GM21526 (cell line): ENCODE results near the gene FAM118A.
"Not testable (repeated sequence)": the region's sequence is repeated elsewhere in the genome, so short reads cannot be mapped to it uniquely, and the experiment has no call there.

Source experiments
- ATAC-seq: cut with Tn5 transposase; IDR thresholded peaks from one replicate; pipeline ENCODE4 v1.9.1; 2021; ENCODE audit warnings: moderate library complexity; ENCODE audit not compliant: unreplicated experiment, low FRiP score

The FAM118A gene

DNA sequence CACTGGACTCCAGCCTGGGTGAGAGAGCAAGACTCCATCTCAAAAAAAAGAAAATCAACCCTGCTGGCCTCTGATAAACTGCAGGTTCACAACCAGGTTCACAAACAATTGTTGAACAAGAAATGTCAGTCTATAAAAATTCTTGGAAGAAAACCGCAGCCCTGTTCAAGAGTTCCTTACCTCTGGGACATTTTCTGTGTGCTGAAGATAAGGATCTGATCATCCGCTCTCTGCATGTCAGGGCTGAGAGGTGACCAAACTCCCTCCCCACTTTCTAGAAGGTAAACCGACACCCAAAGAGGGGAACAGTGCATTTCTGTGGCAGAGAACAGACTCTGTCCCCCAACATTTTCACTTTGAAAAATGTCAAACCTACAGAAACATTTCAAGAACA lies 29.1 kb upstream of the FAM118A start:
- no peak for ATAC-seq

DNA sequence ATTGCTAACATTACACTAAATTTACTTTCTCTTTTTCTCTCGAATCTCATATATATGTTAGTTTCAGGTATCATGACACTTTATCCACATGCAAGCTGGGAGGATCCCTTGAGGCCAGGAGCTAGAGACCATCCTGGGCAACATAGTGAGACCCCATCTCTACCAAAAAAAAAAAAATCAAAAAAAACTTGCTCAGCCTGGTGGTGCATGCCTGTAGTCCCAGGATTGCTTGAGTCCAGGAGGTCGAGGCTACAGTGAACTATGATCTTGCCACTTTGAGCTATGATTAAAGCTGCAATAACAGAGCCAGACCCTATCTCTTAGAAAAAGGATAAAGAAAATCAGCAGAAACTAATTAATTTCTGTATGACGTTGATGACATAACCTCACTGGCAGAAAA lies 28.7 kb upstream of the FAM118A start:
- no peak for ATAC-seq

DNA sequence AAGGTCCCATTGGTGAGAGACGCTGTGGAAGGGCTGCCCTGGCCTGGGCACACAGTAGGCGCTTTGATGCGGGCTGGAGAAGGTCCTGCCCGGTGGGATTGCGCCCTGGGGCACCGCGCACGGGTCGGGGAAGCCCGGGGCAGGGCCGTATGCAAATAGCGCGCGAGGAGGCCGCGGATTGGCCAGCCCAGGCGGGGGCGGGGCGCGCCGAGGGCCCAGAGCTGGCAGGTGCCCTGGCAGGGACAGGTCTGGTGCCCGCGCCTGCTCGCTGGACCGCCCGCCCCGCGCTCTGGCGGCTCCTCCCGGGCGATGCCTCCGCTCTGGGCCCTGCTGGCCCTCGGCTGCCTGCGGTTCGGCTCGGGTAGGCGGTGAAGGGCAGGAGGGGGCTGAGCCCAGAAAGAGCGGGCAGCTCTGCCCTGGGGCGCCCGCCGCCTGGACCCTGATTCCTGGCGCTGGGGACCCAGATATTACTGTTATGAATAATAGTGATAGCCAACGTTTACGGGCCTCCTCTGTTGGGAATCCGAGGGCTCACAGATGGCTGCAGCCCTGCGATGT lies 24.9 kb upstream of the FAM118A start, which contains the start of gene UPK3A:
UPK3A (plus strand) TSS at position 245 of the 558 bp plus-strand sequence; CDS start at position 310, 65 bp downstream.
- ATAC-seq = no peak

DNA sequence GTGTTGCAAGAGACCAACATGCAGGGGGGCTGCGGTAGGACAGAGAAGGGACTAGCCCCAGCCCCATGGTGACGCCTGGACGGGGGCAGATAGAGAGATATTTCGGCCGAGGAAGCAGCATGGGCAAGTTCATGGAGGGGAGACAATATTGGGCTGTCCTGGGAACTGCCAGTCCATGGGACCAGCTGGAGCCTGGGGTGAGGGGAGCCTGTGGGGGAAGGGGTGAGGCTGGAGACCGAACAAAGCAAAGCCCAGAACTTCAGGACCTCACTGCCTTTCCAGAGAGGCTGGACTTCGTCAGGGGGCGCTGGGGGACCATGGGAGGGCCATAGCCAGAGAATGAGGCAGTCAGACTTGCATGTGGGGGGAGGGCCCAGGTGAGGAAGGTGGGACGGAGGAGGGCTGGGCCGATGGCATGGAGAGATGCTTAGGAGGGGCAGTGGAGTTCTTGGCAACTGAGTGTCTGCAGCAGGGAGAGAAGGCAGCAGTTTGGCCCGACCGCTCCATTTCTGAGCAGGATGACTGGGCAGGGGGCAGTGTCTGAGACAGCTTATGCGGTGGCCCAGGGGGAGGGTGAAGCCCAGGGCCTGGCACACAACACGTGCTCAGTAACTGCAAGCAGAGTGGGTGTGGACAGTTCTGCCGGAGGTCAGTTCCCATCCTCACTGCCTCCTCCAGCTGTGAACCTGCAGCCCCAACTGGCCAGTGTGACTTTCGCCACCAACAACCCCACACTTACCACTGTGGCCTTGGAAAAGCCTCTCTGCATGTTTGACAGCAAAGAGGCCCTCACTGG lies 24.3 kb upstream of the FAM118A start:
- ATAC-seq = no peak

DNA sequence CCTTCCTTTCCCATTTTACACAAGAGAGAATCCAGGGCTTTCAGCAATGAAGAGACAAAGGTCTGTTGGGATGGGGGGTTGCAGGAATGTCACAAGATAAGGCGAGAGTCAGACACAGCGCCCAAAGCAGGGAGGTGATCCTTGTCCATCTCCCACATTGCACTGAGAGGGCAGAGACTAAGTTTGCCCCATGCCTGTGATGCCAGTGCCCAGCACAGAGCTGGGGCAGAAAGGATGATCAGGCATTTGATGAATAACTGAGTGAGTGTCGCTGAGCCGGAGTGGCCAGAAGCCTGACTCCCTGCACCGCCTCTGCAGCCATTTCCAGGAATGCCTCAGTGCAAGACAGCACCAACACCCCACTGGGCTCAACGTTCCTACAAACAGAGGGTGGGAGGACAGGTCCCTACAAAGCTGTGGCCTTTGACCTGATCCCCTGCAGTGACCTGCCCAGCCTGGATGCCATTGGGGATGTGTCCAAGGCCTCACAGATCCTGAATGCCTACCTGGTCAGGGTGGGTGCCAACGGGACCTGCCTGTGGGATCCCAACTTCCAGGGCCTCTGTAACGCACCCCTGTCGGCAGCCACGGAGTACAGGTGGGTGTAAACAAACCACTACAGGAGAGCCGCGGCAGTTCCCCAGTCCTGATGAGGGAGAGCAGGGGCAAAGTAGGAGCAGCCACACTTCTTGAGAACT lies 22.7 kb upstream of the FAM118A start:
- ATAC-seq = no peak

DNA sequence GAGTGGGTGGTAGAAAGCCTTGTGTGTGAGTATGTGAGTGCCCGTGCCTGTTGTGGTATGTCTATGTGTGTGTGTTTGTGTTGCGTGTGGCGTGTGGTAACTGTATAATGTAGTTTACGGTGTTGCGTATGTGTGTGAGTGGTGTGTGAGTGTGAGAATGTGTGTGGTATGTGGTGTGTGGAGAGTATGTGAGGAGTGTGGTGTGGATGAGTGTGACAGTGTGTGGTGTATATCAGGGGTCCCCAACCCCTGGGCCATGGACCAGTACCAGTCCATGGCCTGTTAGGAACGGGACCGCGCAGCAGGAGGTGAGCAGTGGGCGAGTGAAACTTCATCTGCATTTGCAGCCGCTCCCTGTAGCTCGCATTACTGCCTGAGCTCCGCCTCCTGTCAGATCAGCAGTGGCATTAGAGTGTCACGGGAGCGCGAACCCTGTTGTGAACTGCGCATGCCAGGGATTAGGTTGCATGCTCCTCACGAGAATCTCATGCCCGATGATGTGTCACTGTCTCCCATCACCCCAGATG lies 19.3 kb upstream of the FAM118A start:
- ATAC-seq = no peak

DNA sequence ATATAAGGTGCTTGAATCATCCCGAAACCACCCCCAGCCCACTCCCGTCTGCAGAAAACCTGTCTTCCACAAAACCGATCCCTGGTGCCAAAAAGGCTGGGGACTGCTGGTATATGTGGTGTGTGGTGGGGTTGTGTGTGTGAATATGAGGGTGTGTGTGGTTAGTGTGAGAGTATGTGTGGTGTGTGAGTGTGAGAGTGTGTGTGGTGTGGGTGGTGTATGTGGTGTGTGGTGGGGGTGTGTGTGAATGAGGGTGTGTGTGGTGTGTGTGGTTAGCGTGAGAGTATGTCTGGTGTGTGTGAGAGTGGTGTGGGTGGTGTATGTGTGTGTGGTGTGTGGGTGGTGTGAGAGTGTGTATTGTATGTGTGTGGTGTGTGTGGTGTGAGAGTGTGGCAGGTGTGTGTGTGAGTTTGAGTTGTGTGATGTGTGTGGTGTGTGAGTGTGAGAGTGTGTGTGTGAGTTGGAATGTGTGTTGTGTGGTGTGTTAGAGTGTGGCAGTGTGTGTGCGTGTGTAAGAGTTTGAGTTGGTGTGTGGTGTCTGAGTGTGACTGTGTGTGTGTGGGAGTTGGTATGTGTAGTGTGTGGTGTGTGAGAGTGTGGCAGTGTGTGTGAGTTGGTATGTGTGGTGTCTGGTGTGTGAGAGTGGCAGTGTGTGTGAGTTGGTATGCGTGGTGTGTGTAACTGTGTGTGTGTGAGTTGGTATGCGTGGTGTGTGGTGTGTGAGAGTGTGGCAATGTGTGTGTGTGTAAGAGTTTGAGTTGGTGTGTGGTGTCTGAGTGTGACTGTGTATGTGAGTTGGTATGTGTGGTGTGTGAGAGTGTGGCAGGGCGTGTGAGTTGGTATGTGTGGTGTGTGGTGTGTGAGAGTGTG lies 18.4 kb upstream of the FAM118A start:
- no peak for ATAC-seq

DNA sequence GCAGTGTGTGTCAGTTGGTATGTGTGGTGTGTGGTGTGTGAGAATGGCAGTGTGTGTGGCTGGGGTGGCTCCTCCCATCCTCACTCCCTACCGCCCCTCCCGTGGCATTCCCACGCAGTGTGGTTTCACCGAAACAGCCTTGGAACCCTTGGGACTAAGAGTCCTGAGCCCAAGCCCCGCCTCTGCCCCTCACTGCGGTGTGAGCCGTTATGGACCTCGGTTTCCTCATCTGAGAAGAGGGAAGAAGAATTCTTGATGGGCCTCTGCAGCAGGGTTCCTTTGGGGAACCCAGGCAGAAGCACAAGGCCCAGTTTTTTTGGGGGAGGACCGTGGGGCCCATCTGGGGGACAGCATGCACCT lies 17.8 kb upstream of the FAM118A start:
- ATAC-seq = no peak

DNA sequence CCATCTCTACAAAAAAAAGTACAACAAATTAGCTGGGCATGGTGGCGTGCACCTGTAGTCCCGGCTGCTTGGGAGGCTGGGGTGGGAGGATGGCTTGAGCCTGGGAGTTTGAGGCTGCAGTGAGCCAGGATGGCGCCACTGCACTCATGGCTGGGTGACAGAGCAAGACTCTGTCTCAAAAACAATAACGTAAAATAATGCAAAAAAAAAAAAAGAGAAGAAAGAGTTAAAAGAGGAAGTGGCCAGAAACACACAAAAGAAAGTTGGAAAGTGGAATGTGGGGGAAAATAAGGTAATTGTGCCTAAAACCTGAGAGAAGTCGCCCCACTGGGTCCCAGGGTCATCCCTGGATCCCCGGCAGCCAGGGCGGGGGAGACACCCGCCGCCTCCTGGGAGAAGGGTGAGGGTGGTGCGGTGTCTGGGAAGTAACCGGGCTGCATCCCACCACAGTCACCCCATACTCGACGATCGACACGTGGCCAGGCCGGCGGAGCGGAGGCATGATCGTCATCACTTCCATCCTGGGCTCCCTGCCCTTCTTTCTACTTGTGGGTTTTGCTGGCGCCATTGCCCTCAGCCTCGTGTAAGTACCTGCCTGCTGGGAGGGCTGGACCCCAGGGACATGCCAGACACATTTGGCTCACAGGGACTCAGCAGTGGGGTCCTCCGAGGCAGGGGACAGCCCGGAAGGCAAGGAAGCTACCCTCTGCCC lies 16.8 kb upstream of the FAM118A start:
- no peak for ATAC-seq

DNA sequence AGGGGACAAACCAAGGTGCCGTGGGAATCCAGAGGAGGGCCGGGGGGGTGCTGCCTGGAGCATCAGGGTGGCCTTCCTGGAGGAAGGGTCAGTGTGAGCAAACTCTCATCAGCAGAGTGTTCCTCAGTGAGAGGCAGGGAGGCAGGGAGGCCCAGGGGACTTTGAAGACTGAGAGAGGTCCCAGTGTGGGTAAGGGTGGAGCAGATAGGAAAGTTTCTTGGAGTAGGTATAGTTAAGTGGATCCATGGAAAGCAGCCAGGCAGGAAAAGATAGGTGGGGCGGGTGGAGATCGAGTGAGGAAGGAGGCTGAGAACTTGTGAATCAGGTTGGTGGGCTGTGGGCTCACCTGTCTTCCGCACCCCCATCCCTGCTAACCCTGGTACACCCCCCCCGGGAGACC lies 15.7 kb upstream of the FAM118A start:
- ATAC-seq = no peak

DNA sequence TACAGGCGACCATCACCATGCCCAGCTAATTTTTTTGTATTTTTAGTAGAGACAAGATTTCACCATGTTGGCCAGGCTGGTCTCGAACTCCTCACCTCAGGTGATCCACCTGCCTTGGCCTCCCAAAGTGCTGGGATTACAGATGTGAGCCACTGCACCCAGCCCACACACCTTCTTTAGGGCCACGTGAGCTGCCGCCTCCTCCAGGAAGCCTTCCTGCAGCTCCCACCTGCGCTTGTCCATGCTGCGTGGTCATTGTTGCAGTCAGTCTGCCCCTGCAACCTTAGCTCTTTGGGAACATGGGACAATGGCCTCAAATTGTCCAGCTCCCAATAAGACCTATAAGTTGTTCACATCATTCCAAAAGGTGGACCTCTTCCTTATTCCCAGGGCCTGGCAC lies 14.7 kb upstream of the FAM118A start:
- not testable (repeated sequence) for ATAC-seq

DNA sequence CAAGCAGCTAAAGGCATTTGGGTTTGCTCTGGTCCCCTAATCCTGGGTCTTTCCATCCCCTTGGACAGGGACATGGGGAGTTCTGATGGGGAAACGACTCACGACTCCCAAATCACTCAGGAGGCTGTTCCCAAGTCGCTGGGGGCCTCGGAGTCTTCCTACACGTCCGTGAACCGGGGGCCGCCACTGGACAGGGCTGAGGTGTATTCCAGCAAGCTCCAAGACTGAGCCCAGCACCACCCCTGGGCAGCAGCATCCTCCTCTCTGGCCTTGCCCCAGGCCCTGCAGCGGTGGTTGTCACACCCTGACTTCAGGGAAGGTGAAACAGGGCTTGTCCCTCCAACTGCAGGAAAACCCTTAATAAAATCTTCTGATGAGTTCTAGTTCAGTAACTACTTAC lies 14.2 kb upstream of the FAM118A start:
- ATAC-seq = no peak

DNA sequence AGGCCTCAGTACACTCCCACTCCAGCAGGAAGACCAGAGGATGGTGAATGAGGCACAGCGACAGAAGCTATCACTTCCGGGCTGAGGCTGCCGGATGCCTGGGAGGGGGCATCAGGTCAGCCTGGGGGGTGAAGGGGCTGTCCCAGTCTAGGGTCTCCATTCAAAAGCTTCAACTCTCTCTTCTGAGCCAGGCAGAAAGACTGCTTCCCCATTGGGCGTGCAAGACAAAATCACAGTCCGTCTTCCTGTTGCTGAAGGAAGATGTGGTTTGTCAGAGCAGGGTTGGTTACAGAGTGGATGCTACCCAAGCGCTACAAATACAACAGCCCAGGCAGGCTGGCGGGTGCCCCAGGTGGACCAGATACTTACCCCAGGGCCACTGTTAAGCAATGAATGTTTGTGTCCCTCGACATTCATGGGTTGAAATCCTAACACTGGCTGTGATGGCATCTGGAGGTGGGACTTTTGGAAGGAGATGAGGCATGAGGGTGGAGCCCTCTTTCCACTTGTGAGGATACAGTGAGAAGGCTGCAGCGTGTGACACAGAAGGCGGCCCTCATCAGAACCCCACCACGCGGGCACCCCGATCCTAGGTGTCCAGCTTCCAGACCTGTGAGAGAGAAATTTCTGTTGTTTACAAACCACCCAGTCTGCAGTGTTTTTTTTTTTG lies 13.0 kb upstream of the FAM118A start:
- no peak for ATAC-seq

DNA sequence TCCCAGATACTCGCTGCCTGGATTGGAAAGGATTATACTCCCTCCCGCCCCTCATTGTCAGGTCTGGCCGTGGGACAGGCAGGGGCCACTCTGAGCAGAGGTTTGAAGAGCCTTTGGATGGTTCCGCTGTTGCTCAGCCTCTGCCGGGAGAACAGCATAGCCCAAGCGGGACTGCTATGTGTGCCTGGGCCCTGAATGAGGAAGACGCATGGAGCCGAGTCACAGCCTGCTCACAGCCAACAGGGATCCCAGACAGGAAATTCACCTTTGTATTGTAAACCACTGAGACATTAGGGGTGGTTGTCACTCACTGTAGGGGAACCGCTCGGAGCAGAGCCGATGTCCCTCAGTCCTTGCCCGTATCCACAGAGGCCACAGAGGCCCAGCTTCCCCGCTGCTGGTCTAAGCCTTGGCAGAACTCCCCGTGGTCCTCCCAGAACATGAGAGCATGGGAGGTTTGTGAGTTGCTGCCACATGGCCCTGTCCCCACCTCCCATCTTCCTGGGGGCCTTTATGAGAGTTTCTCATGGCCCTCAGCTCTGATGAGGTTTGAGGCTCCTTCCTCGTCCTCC lies 10.7 kb upstream of the FAM118A start:
- no peak for ATAC-seq

DNA sequence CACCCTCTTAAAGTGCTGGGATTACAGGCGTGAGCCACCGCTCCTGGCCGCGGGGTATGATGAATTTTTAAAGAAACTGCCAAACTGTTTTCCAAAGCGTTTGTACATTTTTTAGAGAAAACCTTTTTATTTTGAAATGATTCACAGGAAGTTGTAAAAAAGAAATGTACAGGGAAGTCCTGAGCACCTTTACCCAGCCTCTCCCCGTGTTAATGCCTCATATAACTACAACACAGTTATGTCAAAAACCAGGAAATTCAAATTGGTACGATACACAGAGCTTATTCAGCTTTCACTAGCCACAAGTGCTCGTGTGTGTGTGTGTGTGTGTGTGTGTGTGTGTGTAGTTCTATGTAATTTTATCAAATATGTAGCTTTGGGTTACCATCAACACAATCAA lies 7.0 kb upstream of the FAM118A start:
- no peak for ATAC-seq

DNA sequence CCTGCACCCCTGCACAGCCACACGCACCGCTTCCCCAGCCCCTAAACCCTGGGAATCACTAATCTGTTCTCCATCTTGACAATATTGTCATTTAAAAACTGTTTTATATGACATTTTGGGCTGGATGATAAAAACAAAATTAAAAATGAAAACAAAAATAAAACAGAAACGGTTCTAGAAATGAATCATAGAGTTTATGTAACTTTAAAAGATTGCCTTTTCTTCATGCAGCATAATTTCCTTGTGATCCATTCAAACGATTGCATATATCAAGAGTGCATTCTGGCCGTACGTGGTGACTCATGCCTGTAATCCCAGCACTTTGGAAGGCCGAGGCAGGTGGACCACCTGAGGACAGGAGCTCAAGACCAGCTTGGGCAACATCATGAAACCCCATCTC lies 6.6 kb upstream of the FAM118A start:
- no peak for ATAC-seq

DNA sequence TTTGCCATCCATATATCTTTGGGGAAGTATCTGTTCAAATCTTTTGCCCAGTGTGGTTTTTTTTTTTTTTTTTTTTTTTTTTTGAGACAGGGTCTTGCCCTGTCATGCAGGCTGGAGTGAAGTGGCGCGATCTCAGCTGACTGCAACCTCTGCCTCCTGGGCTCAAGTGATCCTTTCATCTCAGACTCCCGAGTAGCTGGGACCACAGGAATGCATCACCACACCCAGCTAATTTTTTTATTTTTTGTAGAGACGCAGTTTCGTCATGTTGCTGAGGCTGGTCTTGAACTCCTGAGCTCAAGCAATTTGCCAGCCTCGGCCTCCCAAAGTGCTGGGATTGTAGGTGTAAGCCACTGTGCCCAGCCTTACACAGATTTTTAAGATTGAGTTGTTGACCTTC lies 4.8 kb upstream of the FAM118A start:
- ATAC-seq = no peak

DNA sequence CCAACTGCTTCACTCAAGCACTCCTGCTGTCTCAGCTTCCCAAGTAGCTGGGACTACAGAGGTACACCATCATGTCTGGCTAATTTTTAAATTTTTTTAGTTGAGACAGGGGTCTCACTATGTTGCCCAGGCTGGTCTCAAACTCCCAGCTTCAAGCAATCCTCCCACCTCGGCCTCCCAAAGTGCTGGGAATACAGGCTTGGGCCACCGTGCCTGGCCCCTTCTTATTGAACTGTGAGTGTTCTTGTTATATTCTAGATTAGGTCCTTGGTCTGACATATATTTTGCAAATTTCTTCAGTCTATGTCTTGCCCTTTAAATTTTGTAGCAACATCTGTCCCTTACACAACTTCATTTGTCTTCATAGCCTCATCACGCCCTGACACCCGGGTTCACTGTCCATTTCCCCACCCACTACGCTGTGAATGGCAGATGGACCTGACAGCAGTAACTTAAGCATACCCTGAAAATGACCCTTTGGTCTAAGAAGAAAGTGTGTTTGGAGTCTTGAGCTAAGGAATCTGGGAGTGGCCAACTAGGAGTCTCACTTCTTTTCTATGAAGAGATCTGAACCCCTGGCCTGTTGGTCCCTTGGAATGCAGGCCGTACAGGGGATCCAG lies 4.2 kb upstream of the FAM118A start:
- ATAC-seq = no peak

DNA sequence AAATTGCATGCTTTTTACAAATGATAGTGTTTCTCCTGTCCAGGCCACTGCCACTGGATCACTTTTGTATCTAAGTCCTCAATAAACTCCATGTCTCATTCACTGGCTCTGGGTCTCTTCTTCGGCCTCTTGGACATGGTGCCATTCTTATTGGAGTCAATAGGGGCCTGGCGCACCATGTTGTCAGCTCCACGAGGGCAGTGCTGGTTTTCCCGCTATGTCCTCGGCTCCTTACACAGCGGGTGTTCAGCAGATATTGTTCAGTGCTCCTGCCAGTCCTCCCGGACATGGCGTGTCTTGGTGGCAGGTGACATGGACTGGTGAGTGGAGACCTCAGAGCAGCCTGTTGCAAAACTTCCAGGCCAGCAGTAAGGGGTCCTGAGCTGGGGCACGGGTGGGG lies 3.6 kb upstream of the FAM118A start:
- ATAC-seq = no peak
